ENCODE measurements around the gene RNF130.

Gene RNF130

DNA sequence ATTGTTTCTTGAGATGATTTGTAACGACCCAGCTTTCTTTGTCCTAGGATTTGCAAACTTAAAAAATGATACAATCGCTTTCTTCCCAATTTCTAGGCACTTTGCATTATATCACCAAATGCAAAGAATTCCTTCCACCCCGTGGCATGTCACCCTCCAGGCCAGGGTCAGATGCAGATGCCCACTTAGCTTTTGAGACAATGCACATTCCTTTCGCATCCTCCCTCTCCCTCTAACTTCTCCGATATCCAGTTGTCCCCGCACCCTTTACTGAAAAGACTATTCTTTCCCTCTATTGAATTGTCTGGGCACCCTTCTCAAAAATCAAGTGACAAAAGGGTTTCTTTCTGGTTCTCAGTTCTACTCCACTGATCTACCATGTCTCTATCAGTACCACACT is 17.3 kb downstream of the RNF130 start:
- DNase-seq (ENCODE audit: low read depth in 2 of 2), result no peak

DNA sequence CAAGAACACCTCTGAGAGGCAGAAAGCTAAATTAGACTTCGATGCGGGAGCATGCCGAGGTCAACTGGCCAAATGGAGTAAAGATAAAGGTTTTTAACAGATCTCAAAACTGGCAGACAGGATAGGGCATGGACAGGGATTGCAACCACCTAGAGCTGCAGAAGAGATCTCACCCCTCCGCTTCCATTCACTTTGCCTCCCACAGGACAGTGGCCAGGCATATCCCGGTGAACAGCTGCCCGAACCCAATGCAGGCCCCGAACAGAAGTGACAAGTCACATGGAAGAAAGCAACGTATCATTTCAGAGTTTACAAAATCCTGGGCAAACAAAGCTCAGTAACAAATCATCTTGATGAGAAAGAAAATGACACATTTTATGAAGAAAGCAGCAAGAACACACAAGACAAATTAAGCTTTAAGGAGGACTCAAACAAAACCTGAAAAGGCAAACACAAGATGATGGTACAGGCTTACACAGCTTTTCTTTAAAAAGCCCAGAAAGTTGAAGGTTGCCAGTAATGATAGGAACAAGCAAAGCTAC is 18.4 kb downstream of the RNF130 start:
- no peak for DNase-seq (ENCODE audit: low read depth in 2 of 2)

DNA sequence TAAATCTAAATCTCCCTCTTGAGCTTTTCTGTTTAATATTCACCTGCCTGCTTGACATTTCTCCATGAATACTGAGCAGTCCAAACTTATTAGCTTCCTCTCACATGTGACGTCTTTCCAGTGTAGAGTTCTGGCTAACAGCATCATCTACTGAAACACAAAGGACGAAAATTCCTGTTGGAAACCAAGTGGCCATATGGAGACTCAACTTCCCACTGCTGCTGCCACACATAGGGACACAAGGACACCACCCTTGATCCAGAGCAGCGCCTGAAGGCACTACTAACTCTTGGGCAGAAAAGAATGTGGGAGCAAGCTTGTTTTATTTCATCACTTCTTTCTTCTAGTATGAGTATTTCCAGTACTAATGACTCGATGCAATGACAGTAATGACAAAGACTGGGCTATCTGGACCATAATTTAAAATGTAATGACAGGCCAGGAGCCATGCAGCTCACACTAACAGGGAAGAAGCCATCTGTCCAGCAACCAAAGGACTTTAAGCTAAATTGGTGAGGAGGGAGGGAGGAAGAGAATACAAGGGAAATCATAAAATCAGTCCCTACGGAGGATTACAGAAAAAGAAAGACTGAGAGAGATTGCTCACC is 19.2 kb downstream of the RNF130 start:
- no peak for DNase-seq (ENCODE audit: low read depth in 2 of 2)

DNA sequence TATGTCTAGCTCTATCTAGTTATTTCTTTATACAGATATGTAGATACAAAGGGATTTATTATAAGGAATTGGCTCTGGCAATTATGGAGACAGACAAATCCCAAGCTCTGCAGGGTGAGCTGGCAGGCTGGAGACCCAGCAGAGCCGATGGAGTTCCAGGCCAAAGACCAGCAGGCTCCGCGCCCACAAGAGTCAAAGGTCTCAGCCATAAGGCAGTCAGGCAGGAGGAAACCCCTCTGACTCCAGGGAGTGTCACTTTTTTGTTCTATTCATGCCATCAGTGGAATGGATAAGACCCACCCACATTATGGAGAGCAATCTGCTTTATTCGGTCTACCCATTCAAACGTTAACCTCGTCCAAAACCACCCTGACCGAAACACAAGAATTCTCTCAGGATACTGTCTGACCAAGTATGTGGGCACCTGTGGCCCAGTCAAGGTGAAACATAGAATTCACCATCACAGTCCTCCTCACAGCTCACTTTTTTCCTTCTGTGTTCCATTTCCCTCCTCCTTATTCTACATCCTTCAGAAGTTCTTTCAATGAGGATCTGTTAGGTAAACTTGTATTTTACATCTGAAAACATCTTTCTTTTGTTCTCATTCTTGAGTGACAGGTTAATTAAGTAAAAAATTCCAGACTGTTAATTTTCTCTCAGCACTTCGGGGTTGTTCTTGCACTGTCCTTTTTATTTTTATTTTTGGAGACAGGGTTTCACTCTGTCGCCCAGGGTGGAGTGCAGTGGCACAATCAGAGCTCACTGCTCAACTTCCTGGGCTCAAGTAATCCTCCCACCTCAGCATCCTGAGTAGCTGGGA is 21.2 kb downstream of the RNF130 start:
- DNase-seq (ENCODE audit: low read depth in 2 of 2), result no peak

DNA sequence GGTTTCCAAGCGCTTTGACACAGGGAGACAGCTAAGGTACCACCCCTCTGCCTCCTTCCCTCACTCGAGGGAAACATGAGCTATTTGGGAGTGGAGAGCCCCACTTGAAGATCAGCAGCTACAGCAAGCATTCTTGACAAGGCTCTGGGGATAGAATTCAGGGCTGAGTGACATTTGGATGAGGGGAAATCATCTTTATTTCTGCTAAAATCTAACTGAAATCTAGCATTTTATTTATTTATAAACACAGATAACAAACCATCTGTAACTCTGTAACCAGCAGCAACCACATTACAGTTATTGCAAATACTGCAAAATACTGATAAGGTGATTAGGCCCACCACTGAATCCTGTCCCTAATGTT is 22.4 kb downstream of the RNF130 start:
- DNase-seq (ENCODE audit: low read depth in 2 of 2), result no peak

DNA sequence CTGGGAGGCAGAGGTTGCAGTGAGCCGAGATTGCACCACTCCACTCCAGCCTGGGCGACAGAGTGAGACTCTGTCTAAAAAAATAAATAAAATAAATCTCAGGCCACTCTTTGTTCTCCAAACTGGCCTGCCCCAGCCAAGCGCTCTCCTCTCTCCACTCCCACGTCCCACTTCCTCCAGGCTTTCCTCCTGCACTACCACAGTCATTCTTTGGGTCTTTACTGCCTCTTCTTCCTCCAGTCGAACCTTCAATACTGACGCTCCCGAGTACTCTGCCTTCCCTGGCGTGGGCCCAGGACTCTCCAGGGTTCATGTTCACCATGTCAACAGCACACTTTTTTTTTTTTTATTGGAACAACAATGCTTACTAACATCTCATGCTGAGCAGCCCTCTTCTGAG is 23.9 kb downstream of the RNF130 start:
- no peak for DNase-seq (ENCODE audit: low read depth in 2 of 2)

DNA sequence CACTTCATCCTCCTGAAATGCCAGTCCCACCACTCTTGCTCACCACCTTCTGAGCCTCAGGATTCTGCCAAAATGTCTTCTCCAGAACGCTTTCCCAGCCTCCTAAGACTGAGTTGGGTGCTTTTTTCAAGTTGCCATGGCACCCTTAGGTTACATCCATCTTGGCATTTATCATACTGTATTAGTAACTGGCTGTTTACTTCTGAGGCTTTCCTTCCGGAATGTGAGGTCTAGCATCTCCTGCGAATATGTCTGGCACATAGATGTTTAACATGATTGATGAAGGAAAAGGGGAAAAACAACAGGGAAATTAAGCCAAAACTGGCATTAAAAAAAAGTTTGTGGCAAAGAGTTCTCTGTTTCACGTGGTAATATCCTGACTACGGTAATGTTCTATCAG is 24.9 kb downstream of the RNF130 start:
- no peak for DNase-seq (ENCODE audit: low read depth in 2 of 2)

DNA sequence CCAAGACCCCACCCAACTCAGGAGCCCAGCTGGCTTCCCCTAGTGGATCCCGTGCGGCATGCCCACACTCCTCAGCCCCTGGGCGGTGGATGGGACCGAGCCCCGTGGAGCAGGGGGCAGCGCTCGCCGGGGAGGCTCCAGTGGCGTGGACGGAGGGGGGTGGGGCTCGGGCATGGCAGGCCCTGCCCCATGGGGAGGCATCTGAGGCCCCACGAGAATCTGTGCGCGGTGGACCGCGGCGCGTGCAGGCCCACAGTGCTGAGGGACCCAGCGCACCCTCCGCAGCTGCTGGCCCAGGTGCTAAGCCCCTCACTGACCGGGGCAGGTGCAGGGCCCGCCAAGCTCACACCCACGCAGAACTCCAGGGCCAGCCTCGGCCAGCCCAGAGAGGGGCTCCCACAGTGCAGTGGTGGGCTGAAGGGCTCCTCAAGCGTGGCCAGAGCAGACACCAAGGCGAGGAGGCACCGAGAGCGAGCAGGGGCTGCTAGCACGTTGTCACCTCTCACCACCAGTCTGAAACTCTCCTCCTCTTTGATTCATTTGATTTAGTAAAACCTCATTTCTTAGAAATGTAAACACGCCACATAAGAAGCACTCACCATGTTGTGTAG is 25.6 kb downstream of the RNF130 start:
- no peak for DNase-seq (ENCODE audit: low read depth in 2 of 2)

DNA sequence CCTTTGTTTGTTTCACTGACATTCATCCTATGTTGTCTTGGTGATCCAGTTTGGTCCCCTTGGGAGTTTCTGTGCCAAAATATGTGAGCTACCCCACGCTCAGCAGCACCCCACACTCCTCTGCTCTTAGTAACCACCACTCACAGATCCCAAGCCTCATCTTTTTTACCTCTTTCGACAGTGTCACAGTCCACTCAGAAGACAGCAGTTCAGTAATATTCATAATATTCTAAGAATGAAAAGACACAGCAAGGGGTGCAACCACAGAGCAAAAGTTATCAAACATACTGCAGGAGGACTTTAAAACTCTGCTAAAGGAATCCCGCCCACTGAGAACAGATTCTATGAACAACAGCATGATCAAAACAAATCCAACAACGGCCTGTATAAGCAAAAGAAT is 28.2 kb downstream of the RNF130 start:
- no peak for DNase-seq (ENCODE audit: low read depth in 2 of 2)

DNA sequence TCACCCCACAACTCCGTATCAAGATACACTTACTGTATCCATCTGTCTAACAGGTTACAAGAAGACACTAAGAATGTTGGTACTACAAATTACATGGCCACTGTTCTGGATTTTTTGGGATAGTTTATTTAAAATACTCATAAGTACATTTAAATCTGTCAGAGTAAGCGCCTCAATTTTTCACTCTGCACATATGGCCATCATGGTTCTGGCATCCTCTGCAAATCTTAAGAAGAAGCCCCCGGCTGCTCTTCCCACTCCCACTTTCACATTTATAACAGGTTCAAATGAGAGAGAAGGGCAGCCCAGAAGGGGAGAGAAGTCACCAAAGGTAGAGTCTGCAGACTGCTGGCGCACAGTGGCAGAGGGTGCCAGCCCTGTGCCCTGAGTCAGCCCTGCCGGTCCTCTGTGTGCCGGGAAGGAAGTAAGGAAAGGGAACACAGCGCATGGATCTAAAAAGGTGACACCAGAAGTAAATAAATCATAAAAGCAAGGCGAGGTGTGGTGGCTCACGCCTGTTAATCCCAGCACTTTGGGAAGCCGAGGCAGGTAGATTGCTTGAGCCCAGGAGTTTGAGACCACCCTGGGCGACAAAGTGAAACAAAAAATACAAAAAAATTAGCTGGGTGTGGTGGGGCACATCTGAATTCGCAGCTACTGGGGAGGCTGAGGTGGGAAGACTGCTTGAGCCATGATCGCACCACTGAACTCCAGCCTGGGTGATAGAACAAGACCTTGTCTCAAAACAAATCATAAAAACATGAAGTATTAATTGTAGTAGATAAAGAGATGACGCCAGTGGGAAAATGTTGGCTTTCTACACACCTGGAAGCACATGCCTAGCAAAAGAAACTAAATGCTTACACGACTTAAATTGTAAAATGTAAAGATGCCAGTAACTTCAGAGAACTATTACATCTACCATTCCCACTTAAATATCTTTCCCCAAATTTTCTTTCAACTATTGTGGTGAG is 30.0 kb downstream of the RNF130 start:
- DNase-seq (ENCODE audit: low read depth in 2 of 2), result no peak

DNA sequence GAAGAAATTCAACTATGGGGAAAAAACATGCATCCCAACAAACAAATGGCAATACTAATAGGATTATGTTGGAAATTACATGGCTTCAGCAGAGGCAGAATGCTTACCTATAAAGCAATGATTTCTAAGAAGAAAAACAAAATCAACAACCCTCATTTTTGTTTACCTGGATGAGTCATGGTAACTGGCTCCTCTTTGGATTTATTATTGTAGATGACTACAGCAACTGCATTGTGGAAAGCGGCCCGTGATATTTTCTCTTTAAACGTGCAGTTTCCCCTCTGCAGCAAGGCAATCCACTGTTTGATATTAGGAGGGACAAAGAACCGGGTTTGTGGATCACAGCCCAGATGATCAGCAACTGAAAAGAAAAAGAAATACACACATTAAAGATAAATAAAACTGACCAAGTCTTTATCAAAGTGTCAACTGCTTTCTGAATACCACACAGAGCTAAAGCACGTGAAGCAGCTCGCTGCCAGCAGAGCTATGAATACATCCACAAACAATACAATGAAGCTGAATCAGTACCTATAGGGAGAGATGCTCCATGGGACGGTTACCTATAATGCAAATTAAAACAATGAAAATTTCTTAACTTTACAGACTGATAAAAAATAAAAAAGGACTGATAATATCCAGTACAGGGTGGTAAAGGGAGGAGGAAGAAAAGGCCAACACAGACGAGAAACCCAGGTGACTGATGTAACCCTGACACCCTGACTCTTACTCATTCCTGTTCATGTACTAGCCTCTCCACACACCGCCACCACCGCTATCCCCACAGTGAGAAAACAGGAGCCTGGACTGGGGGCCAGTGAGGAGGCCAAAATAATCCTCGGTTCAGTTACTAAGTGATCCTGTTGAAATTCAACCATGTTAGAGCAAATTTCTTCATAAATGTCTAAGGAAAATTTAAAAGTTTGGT is 31.0 kb downstream of the RNF130 start:
- no peak for DNase-seq (ENCODE audit: low read depth in 2 of 2)

DNA sequence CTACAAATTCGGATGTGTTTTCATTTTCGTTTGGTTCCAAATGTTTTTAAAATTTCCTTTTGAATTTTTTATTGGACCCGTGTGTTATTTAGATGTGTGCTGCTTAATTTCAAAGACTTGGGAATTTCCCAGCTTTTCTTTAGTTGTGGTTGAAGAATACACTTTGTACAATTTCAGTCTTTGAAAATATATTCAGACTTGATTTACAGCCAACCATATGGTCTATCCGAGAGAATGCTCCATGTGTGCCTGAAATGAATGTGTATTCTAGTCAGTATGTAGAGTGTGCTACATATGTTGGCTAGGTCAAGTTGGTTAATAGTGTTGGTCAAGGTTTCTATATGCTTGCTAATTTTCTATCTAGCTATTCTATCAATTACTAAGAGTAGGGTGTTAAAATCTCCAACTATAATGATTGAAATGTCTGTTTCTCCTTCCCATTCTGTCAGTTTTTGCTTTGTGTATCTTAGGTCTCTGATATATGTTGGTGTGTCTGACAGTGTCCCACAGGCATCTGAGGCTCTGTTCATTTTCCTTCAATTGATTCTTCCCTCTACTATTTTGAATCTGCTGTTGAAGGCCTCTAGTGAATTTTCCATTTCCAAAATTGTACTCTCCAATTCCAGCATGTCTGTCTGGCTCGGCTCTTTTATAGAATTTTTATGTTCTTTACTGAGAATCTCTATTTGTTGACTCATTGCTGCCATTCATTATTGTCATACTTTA is 36.2 kb downstream of the RNF130 start:
- DNase-seq (ENCODE audit: low read depth in 2 of 2), result no peak

DNA sequence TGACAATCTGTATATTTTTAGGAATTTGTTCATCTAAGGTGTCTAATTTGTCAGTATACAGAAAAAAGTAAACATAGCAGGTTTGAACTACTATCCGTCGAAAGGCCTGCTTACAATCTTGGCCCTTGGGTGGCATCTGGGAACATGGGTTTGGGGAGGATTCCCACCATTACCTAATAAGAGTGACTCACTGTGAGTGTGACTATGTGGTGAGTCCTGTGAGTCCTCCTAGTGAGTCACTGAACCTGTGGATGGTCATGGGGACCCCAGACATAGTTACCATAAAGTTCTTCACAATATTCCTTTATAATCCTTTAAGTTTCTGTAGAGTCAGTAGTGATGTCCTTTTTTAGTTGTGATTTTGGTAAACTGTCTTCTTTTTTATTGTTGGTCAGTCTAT is 37.0 kb downstream of the RNF130 start:
- DNase-seq (ENCODE audit: low read depth in 2 of 2), result no peak

DNA sequence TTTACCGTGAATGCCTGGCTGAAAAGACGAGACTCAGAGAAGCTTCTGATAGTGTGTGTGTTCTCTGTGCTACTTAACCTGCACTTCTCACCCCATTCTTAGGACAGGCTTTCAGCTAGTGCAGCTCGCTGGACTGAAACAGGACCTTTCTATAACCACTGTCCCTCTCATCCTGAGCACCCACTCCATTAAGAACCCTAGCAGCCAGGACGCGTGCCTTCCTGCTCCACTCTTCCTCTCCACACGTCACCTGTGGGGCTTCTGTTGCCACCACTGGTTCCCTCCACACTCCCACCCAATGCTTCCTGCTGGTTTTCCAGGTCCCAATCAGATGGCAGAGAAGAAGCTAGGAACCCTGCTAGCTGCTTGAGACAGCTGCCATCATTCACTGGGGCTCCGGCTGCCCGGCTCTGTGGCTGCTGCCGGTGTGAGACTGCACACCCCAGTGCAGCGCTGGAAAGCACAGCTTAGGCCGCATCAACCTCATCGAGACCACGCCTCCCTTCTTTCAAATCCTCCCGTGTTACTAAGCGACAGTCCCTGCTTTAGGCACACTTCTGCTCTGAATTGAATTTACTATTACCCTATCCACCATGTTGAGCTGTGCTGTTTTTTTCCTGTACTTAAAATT is 44.0 kb downstream of the RNF130 start:
- DNase-seq (ENCODE audit: low read depth in 2 of 2), result no peak

DNA sequence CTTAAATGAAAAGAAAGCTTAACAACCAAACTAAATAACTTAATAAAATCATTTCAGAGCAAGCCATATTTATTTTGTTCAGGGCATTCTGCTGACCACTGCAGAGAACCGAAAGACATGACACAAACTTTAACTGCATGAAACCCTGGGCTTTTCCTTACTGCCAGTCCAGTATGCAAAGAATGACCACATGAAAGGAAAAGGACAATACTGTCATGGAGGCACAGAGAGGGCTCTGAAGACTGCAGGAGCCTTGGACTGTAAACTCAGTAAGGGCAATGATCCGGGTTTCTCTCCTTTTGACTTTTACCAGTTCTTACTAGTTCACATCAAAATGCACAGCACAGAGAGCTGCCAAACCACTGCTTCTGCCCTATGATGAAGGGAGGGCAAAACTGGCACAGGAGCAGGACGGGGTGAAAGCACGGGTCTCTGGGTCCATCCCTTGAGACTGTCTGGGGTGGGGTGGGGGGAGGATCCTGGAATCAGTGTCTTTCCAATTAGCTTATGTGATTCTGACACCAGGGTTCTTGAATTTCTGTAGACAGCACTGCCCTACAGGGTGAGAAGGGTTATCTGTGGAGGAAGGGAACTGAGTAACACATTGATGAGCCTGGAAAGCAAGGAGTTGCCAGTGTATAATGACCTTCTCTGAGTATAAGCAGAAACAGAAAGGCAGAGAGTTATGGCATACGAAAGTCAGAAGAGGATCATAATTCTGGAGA is 44.7 kb downstream of the RNF130 start:
- no peak for DNase-seq (ENCODE audit: low read depth in 2 of 2)

DNA sequence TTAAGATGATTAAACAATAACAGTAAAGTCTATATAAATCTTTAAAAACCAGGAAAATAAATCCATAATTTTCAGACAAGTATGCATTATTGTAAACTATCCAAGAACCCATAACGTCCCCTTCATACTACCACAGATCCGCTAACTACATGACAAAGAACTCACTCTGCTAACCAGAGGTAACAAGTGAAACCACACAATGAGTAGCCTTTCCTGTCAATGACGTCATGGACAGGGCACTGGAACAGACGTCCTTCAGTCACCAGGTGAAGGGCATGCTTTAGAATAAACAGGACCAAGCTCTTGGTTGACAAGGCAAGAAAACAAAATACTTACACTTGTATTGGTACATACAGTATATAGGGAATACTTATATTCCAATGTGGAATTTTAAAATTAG is 45.2 kb downstream of the RNF130 start:
- no peak for DNase-seq (ENCODE audit: low read depth in 2 of 2)

DNA sequence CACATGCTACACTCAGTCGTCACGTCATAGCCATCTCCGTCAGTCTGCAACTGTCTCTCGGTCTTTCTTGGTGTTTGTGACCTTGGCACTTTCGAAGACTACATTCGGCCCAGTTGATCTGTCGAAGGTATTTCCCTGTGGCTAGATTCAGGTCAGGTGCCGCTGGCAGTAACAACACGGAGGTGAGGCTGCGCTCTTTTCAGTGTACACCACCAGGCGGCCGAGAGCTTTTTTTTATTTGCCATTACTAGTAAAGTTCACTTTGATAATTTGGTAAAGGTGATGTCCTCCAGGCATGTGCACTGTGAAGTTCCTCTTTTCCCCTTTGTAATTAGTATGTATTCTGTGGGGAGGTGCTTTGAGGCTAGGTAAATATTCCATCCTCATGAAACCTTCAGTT is 49.7 kb downstream of the RNF130 start:
- no peak for DNase-seq (ENCODE audit: low read depth in 2 of 2)

DNA sequence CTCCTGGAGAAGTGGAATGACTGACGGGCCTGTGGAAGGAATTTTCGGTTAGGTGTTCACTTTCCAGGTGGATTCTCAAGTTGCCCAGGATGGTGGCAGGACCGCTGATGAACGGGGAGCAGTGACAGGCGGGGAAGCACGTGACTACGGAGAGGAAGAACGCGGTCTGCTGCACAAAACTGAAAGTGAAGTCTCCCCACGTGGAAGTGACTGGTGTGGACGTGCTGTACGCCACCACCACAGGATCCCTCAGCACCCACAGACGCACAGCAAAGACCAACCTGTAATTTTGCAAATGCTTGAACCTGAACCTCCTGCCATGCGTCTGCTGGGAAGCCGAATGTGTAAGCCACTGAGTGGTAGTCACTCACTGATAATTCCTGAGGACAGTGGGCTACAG is 51.4 kb downstream of the RNF130 start:
- DNase-seq (ENCODE audit: low read depth in 2 of 2), result no peak
